Muscle of leg (tissue), 11 donors: Measurements from ENCODE around the gene RASSF7. TPM values are rescaled to one million over a fixed set of nuclear protein-coding genes. Genes with fewer than 3 reads are reported as not detected.

ENCODE experiments used
- DNase-seq: peaks from one replicate; pipeline ENCODE4 v3.0.0; 2013
- H3K27ac ChIP-seq: one replicate; pipeline ENCODE4 v1.5.1; 2013; ENCODE audit warnings: mild to moderate bottlenecking, low read length, control low read depth
- H3K27me3 ChIP-seq: one replicate; pipeline ENCODE4 v1.6.1; 2013; ENCODE audit warnings: low read length; ENCODE audit not compliant: control insufficient read depth, insufficient read depth
- H3K36me3 ChIP-seq: one replicate; pipeline ENCODE4 v1.6.1; 2013; ENCODE audit warnings: low read length; ENCODE audit not compliant: control insufficient read depth, insufficient read depth
- H3K4me1 ChIP-seq: one replicate; pipeline ENCODE4 v1.6.1; 2013; ENCODE audit warnings: low read length; ENCODE audit not compliant: control insufficient read depth, insufficient read depth
- H3K4me3 ChIP-seq: one replicate; pipeline ENCODE4 v1.5.1; 2013; ENCODE audit warnings: low read length, control low read depth
- H3K9me3 ChIP-seq: replicated peaks from 2 replicates; pipeline ENCODE4 v1.6.1; 2013; ENCODE audit warnings: low read depth, low read length; ENCODE audit not compliant: control insufficient read depth
- WGBS: methylation state at CpG from one replicate; pipeline ENCODE4 v1.1.5; 2013; ENCODE audit warnings: missing lambda C conversion rate; ENCODE audit not compliant: insufficient coverage; 5-methylcytosine and 5-hydroxymethylcytosine counted together
- polyA plus RNA-seq, 8 donors: library from polyadenylated mRNA; unstranded; fragments of 120-200 nt; gene quantifications; one replicate each; pipeline versions ENCODE4 v1.2.1 to v1.2.3, GENCODE V29; 2013; ENCODE audit warnings: inconsistent platforms in 1 of 8, low replicate concordance in 1 of 8; ENCODE audit not compliant: insufficient read length in 8 of 8, insufficient read depth in 1 of 8
- total RNA-seq: library from RNA; stranded (reverse); fragments of 120-200 nt; gene quantifications from one replicate; pipeline ENCODE4 v1.2.4, GENCODE V29; 2013

The RASSF7 gene
- total and polyA plus RNA-seq, 9 donors = 2.3 to 4.4 (median 2.6) TPM

DNA sequence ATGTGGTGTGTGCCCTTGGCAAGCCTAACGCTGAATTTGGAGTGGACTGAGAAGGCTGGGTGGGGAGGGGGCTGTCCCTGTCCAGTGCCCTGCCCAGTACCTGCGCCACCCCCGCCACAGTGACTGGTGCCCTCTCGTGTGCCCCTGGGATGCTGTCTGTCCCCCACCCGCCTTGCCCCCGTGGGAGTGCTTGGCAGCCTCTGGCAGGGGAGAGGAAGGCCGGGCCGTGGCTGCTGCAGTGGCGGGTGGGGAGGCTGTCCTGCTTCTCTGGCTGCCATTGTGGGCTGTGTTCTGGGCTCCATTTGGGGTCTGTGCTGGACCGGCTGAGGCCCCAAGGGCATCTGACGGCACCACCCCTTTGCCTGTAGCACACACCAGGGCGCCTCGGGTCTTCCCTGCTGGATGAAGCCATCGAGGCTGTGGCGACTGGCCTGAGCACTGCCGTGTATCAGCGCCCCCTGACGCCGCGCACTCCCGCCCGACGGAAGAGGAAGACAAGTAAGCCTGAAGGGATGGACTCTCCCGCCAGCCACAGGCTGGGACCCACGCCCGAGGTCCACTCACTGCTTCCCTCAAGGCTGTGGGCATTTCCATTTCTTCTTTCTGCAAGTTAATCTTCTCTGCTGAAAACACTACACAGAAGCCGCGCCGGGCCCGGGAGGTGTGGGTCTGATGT is 37.4 kb downstream of the RASSF7 start:
- H3K4me1 ChIP-seq = no peaks in the 10 kb centered on the region
- WGBS = 91% methylated on average over 29 of the region's 30 CpGs
- H3K4me3 ChIP-seq = no peak overlapping the region
- H3K9me3 ChIP-seq = no peaks in the 10 kb centered on the region
- no peak overlapping the region for H3K27ac ChIP-seq
- peaks cover 81% of the 10 kb centered on the region for H3K36me3 ChIP-seq
- DNase-seq = no peak
- no peaks in the 10 kb centered on the region for H3K27me3 ChIP-seq

DNA sequence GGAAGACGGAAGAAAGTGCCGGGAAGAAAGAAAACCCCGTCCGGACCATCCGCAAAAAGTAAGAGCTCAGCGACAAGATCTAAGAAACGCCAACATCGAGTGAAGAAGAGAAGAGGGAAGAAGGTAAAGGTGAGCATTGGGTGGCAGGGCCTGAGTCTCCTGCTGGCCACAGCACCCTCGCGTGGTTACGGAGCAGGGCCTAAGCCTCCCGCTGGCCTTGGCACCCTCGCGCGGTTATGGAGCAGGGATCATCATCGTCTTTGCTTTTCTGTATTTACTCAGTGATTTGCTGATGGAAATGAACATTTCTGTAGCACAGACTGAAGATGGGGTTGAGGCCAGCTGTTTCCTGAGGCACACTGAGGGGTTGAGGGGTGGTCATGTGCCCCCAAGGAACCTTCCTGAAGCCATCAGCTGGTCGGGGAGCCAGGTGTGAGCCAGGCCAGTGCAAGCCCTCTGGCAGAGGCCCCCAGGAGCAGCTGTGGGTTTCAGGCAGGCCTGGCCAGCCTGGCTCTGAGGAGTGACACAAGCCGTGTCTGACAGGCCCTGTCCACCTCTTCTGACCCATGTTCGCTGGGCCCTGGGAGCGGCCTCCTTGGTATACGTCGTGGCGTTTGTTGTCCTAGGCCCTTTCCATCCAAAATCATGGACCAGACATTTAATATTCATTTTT is 40.9 kb downstream of the RASSF7 start:
- H3K4me3 ChIP-seq = no peak overlapping the region
- no peak overlapping the region for H3K27ac ChIP-seq
- no peaks in the 10 kb centered on the region for H3K9me3 ChIP-seq
- no peaks in the 10 kb centered on the region for H3K27me3 ChIP-seq
- DNase-seq = no peak
- WGBS = 94% methylated on average over 14 of the region's 23 CpGs
- peaks cover 82% of the 10 kb centered on the region for H3K36me3 ChIP-seq
- no peaks in the 10 kb centered on the region for H3K4me1 ChIP-seq

DNA sequence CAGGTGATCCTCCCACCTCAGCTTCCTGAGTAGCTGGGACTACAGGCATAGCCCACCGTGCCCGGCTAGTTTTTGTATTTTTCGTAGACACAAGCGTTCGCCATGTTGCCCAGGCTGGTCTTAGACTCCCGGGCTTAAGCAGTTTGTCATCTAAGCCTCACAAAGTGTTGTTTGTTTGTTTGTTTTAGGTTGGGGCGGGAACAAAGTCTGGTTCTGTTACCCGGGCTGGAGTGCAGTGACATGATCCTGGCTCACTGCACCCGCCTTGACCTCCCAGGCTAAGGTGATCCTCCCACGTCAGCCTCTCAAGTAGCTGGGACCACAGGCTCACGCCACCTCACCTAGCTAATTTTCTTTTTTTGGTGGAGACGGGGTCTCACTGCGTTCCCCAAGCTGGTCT is 42.4 kb downstream of the RASSF7 start:
- peaks cover 82% of the 10 kb centered on the region for H3K36me3 ChIP-seq

DNA sequence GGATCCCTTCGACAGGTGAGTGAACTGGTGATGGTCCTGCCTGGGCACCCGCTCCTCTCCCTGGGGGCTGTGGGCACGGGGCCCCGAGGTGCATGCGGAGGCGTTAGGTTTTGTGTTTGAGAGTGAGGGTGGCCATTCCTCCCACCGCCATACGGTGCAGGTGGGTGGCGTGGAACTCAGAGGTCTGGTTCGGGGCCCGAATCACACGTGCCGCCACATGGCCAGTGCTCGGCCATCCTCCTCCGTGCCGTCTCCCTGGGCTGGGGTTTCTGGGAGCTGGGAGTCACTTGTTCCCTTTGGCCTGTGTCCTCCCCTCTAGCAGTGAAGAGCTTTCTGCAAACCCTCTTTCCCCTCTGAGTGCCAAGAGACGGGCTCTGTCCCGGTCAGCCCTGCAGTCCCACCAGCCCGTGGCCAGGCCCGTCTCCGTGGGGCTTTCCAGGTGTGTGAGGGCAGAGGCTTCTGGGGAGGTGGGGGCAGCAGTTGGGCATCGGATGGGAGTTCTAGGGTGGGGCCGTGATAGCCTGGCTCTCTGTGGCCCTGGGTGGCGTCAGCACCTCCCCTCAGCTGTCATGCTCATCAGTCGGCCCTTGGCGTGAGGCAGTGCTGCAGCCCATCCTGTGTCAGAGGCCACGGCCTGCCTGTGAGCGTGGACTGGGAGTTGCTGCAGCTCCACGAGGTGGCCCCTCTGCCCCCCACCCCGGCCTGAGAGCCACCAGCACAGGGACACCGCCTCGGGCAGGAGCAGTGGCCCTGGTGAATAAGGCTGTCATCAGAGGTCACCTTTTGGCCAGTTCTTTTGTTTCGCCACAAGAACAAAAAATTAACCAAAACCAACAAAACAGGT is 44.7 kb downstream of the RASSF7 start:
- Histone ChIP-seq H3K27ac (no peak overlapping the region), H3K9me3 (no peaks in the 10 kb centered on the region), H3K27me3 (no peaks in the 10 kb centered on the region), H3K4me3 (no peak overlapping the region), H3K36me3 (peaks cover 88% of the 10 kb centered on the region), H3K4me1 (no peaks in the 10 kb centered on the region)
- WGBS = 94% methylated on average over 21 of the region's 33 CpGs
- no peak for DNase-seq

More for the DNA sequence above, 42.4 kb downstream of the RASSF7 start:
- H3K9me3 ChIP-seq = no peaks in the 10 kb centered on the region
- H3K4me3 ChIP-seq = no peak overlapping the region
- no peaks in the 10 kb centered on the region for H3K4me1 ChIP-seq
- H3K27me3 ChIP-seq = no peaks in the 10 kb centered on the region
- WGBS = 91% methylated on average over 11 of the region's 13 CpGs
- no peak overlapping the region for H3K27ac ChIP-seq
- DNase-seq = no peak

DNA sequence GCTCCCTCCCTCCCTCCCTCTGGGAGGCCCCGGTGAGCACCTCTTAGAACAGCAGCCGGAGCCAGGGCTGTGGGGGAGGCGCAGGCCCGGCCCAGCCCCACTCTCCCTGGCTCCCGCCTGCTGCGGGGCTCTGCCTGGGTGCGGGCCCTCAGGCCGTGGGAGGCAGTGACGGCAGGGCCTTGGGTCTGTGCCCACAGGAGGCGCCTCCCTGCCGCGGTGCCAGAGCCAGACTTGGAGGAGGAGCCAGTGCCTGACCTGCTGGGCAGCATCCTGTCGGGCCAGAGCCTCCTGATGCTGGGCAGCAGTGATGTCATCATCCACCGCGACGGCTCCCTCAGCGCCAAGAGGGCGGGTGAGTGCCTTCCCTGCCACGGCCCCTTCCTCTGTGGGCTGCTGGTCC is 45.5 kb downstream of the RASSF7 start:
- peaks cover 91% of the 10 kb centered on the region for H3K36me3 ChIP-seq
- no peaks in the 10 kb centered on the region for H3K9me3 ChIP-seq
- 85% methylated on average over 17 of the region's 19 CpGs for WGBS
- peaks cover under 1% of the 10 kb centered on the region for H3K4me1 ChIP-seq
- no peak overlapping the region for H3K27ac ChIP-seq
- DNase-seq = no peak
- H3K27me3 ChIP-seq = no peaks in the 10 kb centered on the region
- H3K4me3 ChIP-seq = no peak overlapping the region

DNA sequence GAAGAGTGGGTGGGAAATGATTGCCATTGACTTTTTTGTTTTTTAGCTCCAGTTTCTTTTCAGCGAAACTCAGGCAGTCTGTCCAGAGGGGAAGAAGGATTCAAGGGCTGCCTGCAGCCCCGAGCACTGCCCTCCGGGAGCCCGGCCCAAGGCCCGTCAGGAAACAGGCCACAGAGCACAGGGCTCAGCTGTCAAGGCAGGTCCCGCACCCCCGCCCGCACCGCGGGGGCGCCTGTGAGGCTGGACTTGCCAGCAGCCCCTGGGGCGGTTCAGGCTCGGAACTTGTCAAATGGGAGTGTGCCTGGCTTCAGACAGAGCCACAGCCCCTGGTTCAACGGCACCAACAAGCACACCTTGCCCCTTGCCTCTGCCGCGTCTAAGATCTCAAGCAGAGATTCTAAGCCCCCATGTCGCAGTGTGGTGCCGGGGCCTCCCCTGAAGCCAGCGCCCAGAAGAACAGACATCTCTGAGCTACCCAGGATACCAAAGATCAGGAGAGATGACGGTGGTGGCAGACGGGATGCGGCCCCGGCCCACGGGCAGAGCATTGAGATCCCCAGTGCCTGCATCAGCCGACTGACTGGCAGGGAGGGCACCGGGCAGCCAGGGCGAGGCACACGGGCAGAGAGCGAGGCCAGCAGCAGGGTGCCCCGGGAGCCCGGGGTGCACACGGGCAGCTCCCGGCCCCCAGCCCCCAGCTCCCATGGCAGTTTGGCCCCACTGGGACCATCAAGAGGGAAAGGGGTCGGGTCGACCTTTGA is 46.4 kb downstream of the RASSF7 start:
- no peaks in the 10 kb centered on the region for H3K27me3 ChIP-seq
- WGBS = 91% methylated on average over 33 of the region's 35 CpGs
- H3K4me3 ChIP-seq = no peak overlapping the region
- H3K4me1 ChIP-seq = peaks cover 10% of the 10 kb centered on the region
- H3K36me3 ChIP-seq = peaks cover 90% of the 10 kb centered on the region
- H3K27ac ChIP-seq = no peak overlapping the region
- H3K9me3 ChIP-seq = no peaks in the 10 kb centered on the region
- DNase-seq = no peak

DNA sequence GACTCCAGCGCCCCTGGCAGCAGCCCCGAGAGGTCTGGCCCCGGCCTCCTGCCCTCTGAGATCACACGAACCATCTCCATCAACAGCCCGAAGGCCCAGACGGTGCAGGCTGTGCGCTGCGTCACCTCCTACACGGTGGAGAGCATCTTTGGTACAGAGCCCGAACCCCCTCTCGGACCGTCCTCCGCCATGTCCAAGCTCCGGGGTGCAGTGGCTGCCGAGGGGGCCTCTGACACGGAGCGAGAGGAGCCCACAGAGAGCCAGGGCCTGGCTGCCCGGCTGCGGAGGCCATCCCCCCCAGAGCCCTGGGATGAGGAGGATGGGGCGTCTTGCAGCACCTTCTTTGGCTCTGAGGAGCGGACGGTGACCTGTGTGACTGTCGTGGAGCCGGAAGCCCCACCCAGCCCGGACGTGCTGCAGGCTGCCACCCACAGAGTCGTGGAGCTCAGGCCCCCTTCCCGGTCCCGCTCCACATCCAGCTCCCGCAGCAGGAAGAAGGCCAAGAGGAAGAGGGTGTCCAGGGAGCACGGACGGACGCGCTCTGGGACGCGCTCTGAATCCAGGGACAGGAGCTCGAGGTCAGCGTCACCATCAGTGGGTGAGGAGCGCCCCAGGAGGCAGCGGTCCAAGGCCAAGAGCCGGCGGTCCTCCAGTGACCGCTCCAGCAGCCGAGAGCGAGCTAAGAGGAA is 47.3 kb downstream of the RASSF7 start:
- H3K27ac ChIP-seq = no peak overlapping the region
- DNase-seq = no peak
- 85% methylated on average over 40 of the region's 45 CpGs for WGBS

DNA sequence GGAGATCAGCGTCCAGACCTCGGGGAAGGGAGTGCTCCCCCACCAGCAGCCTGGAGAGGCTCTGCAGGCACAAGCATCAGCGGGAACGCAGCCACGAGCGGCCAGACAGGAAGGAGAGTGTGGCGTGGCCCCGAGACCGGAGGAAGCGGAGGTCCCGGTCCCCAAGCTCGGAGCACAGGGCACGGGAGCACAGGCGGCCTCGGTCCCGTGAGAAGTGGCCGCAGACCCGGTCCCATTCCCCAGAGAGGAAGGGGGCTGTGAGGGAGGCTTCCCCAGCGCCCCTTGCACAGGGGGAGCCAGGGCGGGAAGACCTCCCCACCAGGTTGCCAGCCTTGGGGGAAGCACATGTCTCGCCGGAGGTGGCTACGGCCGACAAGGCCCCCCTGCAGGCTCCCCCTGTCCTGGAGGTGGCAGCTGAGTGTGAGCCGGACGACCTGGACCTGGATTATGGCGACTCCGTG is 48.1 kb downstream of the RASSF7 start:
- no peak overlapping the region for H3K4me3 ChIP-seq
- H3K27ac ChIP-seq = no peak overlapping the region
- no peaks in the 10 kb centered on the region for H3K27me3 ChIP-seq
- no peaks in the 10 kb centered on the region for H3K9me3 ChIP-seq
- peaks cover 93% of the 10 kb centered on the region for H3K36me3 ChIP-seq
- no peak for DNase-seq
- 73% methylated on average over 25 of the region's 28 CpGs for WGBS
- H3K4me1 ChIP-seq = peaks cover 25% of the 10 kb centered on the region

More for the DNA sequence above, 47.3 kb downstream of the RASSF7 start:
- no peaks in the 10 kb centered on the region for H3K9me3 ChIP-seq
- H3K4me1 ChIP-seq = peaks cover 19% of the 10 kb centered on the region
- H3K4me3 ChIP-seq = no peak overlapping the region
- H3K27me3 ChIP-seq = no peaks in the 10 kb centered on the region
- H3K36me3 ChIP-seq = peaks cover 91% of the 10 kb centered on the region

DNA sequence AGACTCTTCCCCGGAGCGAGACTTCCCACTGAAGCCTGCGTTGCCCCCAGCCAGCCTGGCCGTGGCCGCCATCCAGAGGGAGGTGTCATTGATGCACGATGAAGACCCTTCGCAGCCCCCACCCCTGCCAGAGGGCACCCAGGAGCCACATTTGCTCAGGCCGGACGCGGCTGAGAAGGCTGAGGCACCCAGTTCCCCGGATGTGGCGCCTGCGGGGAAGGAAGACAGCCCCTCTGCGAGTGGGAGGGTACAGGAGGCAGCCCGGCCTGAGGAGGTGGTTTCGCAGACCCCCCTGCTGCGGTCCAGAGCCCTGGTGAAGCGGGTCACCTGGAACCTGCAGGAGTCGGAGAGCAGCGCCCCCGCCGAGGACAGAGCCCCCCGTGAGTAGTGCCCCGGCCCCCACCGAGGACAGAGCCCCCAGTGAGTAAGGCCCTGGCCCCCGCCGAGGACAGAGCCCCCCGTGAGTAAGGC is 48.6 kb downstream of the RASSF7 start:
- DNase-seq = no peak
- Histone ChIP-seq H3K4me1 (peaks cover 31% of the 10 kb centered on the region), H3K4me3 (no peak overlapping the region), H3K9me3 (no peaks in the 10 kb centered on the region), H3K27ac (no peak overlapping the region), H3K36me3 (peaks cover 93% of the 10 kb centered on the region), H3K27me3 (no peaks in the 10 kb centered on the region)
- 91% methylated on average over 28 of the region's 28 CpGs for WGBS
